Mesothelial cell of epicardium (in vitro differentiated cells): ENCODE measurements around the gene PTPRN2. TPM values are rescaled to one million over a fixed set of nuclear protein-coding genes. Genes with fewer than 3 reads are reported as not detected.

Experiments used
- DNase-seq, 2 experiments: peaks; one replicate each; pipeline ENCODE4 v3.0.0; 2021; ENCODE audit warnings: low spot score in 2 of 2; ENCODE audit not compliant: unreplicated experiment in 2 of 2
- H3K27ac Mint-ChIP-seq: 2 replicates; pipeline ENCODE4 v1.8.0; 2021; ENCODE audit warnings: mixed read lengths
- H3K27me3 Mint-ChIP-seq: 2 replicates; pipeline ENCODE4 v1.8.0; 2021; ENCODE audit warnings: low read depth, mixed read lengths
- H3K36me3 Mint-ChIP-seq: 2 replicates; pipeline ENCODE4 v1.8.0; 2021; ENCODE audit warnings: mixed read lengths
- H3K4me1 Mint-ChIP-seq: 2 replicates; pipeline ENCODE4 v1.8.0; 2021; ENCODE audit warnings: mixed read lengths
- H3K4me3 Mint-ChIP-seq: 2 replicates; pipeline ENCODE4 v1.8.0; 2021; ENCODE audit warnings: mild to moderate bottlenecking, moderate library complexity, mixed read lengths
- H3K9me3 Mint-ChIP-seq: 2 replicates; pipeline ENCODE4 v1.8.0; 2021; ENCODE audit warnings: mixed read lengths
- total RNA-seq: library from RNA; stranded (reverse); gene quantifications from 3 replicates; pipeline ENCODE4 v1.2.1, GENCODE V29; 2021
- TF ChIP-seq, protein P1 (sequence below): fragments of 200-600 bp; sonication (generic); IDR thresholded peaks from one replicate; pipeline ENCODE4 v1.5.0; 2021; ENCODE audit warnings: antibody characterized with exemption; ENCODE audit not compliant: unreplicated experiment

Gene PTPRN2
- total RNA-seq, 1 donor from 2014 or later, result 2.2 TPM

DNA sequence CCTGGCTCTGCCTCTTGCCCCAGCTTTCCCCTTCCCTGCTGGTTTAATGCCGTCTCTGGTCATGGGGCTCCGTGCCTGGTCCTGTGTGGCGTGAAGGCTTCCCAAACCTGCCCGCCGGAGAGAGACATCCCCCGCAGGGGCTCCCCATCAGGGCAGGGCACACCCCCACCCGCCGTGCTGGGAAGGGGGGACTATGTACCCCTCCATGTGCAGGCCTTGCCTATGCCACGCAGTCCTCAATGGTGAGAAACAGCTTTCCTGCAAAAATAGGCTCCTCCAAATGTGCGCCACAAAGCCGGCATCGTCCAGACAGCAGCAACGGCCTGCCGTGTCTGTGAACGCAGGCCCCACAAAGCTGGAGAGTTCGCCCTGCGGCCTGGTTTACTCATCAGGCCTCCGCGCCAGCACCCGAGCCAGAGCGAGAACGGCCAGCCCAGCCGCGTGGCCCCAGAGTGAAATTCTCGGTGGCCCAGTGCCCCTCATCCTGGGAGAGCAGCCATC, 937.4 kb downstream of the PTPRN2 start:
- Mint-ChIP-seq H3K36me3 (no peaks in the 10 kb centered on the region), H3K27me3 (peaks cover 6% of the 10 kb centered on the region), H3K27ac (no peak overlapping the region), H3K9me3 (no peaks in the 10 kb centered on the region), H3K4me1 (no peaks in the 10 kb centered on the region), H3K4me3 (no peak overlapping the region)
- DNase-seq, result no peak
- TF ChIP-seq, protein P1, sequence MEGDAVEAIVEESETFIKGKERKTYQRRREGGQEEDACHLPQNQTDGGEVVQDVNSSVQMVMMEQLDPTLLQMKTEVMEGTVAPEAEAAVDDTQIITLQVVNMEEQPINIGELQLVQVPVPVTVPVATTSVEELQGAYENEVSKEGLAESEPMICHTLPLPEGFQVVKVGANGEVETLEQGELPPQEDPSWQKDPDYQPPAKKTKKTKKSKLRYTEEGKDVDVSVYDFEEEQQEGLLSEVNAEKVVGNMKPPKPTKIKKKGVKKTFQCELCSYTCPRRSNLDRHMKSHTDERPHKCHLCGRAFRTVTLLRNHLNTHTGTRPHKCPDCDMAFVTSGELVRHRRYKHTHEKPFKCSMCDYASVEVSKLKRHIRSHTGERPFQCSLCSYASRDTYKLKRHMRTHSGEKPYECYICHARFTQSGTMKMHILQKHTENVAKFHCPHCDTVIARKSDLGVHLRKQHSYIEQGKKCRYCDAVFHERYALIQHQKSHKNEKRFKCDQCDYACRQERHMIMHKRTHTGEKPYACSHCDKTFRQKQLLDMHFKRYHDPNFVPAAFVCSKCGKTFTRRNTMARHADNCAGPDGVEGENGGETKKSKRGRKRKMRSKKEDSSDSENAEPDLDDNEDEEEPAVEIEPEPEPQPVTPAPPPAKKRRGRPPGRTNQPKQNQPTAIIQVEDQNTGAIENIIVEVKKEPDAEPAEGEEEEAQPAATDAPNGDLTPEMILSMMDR, result no peak

DNA sequence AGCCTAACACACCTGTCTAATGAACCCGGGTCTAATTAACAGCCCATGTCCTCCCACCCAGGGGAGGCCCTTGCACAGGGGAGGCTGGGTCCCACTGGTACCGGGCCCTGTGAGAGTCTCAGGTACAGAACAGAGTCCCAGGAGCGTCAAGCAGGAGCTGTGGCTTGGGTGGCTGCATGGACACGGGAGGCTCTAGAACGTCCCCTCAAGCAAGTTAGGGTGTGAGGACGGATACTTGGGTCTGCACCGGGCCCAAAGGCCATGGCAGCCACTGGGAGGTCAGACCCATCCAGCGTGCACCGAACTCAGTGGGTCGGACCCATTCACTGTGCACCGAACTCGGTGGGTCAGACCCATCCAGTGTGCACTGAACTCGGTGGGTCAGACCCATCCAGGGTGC, 941.1 kb downstream of the PTPRN2 start:
- peaks cover 2% of the 10 kb centered on the region for H3K27me3 Mint-ChIP-seq
- TF ChIP-seq, protein P1, result no peak
- H3K4me3 Mint-ChIP-seq, result no peak overlapping the region
- no peaks in the 10 kb centered on the region for H3K36me3 Mint-ChIP-seq
- DNase-seq, result no peak
- H3K27ac Mint-ChIP-seq, result no peak overlapping the region
- H3K9me3 Mint-ChIP-seq, result peaks cover 7% of the 10 kb centered on the region
- no peaks in the 10 kb centered on the region for H3K4me1 Mint-ChIP-seq

DNA sequence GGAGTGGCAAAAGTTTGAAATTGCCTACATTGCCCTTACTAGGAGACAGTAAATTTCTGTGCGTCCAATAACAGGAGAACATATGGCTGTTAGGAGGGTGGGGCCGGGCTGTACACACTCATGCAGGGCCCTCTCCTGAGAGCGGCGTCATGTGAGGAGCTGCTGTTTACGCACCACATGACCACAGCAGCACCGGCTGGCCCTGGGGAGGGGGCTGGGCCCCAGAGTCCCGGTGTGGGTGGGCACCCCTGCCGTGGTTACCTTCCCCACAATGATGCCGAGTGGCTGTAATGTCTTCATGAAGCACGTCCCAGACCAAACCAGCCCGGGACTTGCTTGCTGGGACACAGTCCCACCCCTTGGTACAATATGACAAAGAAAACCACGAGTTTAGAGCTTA, 942.1 kb downstream of the PTPRN2 start:
- H3K4me1 Mint-ChIP-seq, result no peaks in the 10 kb centered on the region
- no peaks in the 10 kb centered on the region for H3K27me3 Mint-ChIP-seq
- no peak overlapping the region for H3K4me3 Mint-ChIP-seq
- H3K27ac Mint-ChIP-seq, result no peak overlapping the region
- H3K36me3 Mint-ChIP-seq, result no peaks in the 10 kb centered on the region
- H3K9me3 Mint-ChIP-seq, result peaks cover 14% of the 10 kb centered on the region
- TF ChIP-seq, protein P1, result no peak
- no peak for DNase-seq

DNA sequence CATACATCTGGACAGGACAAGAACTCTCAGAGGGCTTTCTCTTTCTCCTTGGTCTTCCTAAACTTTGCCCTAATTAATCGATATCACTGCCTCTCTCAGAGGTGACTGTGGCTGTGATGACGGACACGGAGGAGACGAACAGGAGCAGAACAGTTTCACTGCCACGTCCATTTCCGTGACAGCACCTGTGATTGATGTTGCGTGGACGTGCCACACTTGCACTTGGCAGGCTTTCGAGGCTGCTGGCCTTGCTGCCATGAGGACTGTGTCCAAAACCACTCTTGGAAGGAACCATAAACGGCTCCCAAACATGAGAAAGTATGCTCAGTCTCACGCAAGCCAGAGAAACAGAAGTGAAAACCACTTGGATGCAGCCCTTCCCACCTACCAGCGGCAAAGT, 942.7 kb downstream of the PTPRN2 start:
- Mint-ChIP-seq H3K36me3 (no peaks in the 10 kb centered on the region), H3K4me1 (no peaks in the 10 kb centered on the region), H3K27ac (no peak overlapping the region), H3K9me3 (peaks cover 20% of the 10 kb centered on the region), H3K27me3 (no peaks in the 10 kb centered on the region), H3K4me3 (no peak overlapping the region)
- no peak for DNase-seq
- TF ChIP-seq, protein P1, result no peak

DNA sequence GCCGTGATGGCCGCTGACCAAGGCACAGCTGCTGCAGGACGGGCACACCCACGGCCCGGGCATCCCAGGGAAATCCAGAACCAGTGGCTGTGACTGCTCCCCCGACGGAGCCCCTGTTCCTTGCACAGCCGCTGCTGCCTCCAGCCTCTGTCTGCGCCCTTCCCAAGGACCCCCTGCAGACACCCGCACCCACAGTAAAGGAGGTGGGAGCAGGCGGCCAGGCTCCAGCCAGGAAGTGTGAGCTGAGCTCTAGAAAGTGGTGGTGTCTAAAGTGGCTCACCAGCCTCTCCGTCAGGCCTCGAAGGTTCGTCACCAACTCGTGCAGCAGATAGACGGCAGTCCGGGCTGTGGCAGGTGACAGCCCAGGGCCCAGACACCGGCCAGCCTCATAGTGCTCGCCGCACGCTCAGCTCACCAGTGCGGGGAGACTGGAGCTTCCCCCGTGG, 944.1 kb downstream of the PTPRN2 start:
- Mint-ChIP-seq H3K9me3 (peaks cover 27% of the 10 kb centered on the region), H3K36me3 (no peaks in the 10 kb centered on the region), H3K4me3 (no peak overlapping the region), H3K27ac (no peak overlapping the region), H3K27me3 (no peaks in the 10 kb centered on the region), H3K4me1 (no peaks in the 10 kb centered on the region)
- TF ChIP-seq, protein P1, result no peak
- no peak for DNase-seq

DNA sequence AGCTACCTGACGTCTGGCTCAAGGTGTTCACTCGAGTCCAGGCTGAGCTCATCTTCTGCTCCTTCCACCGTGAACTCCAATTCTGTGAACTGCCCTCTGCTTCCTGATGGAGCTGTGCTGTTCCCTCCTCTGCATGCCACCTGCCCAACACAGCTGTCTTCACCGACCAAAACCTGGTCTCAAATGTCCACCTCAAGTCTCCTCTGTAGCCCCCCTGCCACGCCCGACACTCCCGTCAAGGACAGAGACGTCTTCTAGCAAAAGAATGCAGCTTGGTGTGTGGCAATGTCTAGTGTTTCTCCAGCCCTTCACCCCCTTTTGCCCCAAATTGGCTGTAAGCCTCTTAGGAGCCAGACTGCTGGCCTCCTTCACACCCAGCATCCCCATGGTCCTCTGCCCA, 945.8 kb downstream of the PTPRN2 start:
- peaks cover 27% of the 10 kb centered on the region for H3K9me3 Mint-ChIP-seq

More for the DNA sequence above, 945.8 kb downstream of the PTPRN2 start:
- H3K4me3 Mint-ChIP-seq, result no peak overlapping the region
- TF ChIP-seq, protein P1, result no peak
- no peak for DNase-seq
- H3K27ac Mint-ChIP-seq, result no peak overlapping the region
- no peaks in the 10 kb centered on the region for H3K36me3 Mint-ChIP-seq
- peaks cover 9% of the 10 kb centered on the region for H3K27me3 Mint-ChIP-seq
- no peaks in the 10 kb centered on the region for H3K4me1 Mint-ChIP-seq
